SK-N-MC (cell line): ENCODE data around the gene H1-8.

Experiments
- EZH2 ChIP-seq: fragments of 200-600 bp; sonication (generic); IDR thresholded peaks from one replicate; pipeline ENCODE4 v1.6.1; 2017; ENCODE audit warnings: antibody characterized with exemption
- FOXP2 ChIP-seq: optimal IDR thresholded peaks from 2 replicates; pipeline ENCODE3; 2011; ENCODE audit warnings: mild to moderate bottlenecking, moderate library complexity; ENCODE audit not compliant: insufficient read depth; ENCODE audit errors: extremely low read length, control extremely low read depth
- POLR2AphosphoS5 ChIP-seq: IDR thresholded peaks from 2 replicates; pipeline ENCODE4 v1.6.1; 2012; ENCODE audit warnings: mild to moderate bottlenecking, low read depth, low read length, borderline replicate concordance

DNA sequence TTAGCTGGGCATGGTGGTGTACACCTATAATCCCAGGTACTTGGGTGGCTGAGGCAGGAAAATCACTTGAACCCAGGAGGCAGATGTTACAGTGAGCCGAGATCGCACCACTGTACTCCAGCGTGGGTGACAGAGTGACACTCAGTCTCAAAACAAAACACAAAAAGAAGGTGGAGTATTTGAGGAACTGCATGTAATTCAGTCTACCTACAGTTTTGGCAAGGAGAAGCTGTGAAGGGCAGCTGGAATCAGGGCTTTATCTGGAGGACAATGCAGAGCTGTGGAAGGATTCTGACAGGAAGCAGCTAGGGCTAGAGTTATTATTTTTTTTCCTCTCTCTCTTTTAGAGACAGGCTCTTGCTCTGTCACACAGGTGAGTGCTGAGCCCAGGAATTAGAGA is 6.8 kb downstream of the H1-8 start:
- TF ChIP-seq POLR2AphosphoS5 (no peak), EZH2 (no peak), FOXP2 (no peak)
